Stomach smooth muscle (tissue), 2 donors: Measurements from ENCODE around the gene TREX2.

Experiments
- H3K27ac ChIP-seq: one replicate; pipeline ENCODE4 v1.7.0; 2013; ENCODE audit warnings: mild to moderate bottlenecking, low read length, inconsistent platforms
- H3K27me3 ChIP-seq, 2 donors: one replicate each; pipeline ENCODE4 v1.7.0; 2013; ENCODE audit warnings: low read length in 2 of 2; ENCODE audit not compliant: insufficient read depth in 2 of 2, control insufficient read depth in 1 of 2
- H3K36me3 ChIP-seq, 2 donors: one replicate each; pipeline ENCODE4 v1.7.0; 2013; ENCODE audit warnings: low read length in 2 of 2; ENCODE audit not compliant: control insufficient read depth in 2 of 2, insufficient read depth in 2 of 2
- H3K4me1 ChIP-seq: one replicate; pipeline ENCODE4 v1.7.0; 2013; ENCODE audit warnings: low read length; ENCODE audit not compliant: control insufficient read depth, insufficient read depth
- H3K4me3 ChIP-seq, 2 donors: one replicate each; pipeline ENCODE4 v1.7.0; 2013; ENCODE audit warnings: low read length in 2 of 2
- H3K9ac ChIP-seq, 2 donors: one replicate each; pipeline ENCODE4 v1.7.0; 2013; ENCODE audit warnings: low read length in 2 of 2, mild to moderate bottlenecking in 1 of 2
- H3K9me3 ChIP-seq, 2 donors: one replicate each; pipeline ENCODE4 v1.7.0; 2013; ENCODE audit warnings: low read length in 2 of 2; ENCODE audit not compliant: control insufficient read depth in 2 of 2
- donor health status: healthy.
- donor health status: Pancreatic carcinoma.

Gene TREX2

GRCh38 chrX:153488231-153488914 is 42.5 kb upstream of the TREX2 start:
- H3K27ac ChIP-seq, result no peak overlapping the region
- H3K9me3 ChIP-seq, result no peaks in the 10 kb centered on the region
- H3K4me3 ChIP-seq, result no peak overlapping the region
- H3K36me3 ChIP-seq, result no peaks in the 10 kb centered on the region
- peaks cover 4% of the 10 kb centered on the region for H3K4me1 ChIP-seq
- no peak overlapping the region for H3K9ac ChIP-seq
- H3K27me3 ChIP-seq, result peaks cover 0 to 5% of the 10 kb centered on the region in 2 donors

GRCh38 chrX:153487590-153488071 is 41.8 kb upstream of the TREX2 start:
- Histone ChIP-seq H3K27ac (no peak overlapping the region), H3K27me3 (peaks cover 0 to 6% of the 10 kb centered on the region in 2 donors), H3K4me1 (peaks cover 4% of the 10 kb centered on the region), H3K4me3 (no peak overlapping the region), H3K36me3 (no peaks in the 10 kb centered on the region), H3K9ac (no peak overlapping the region), H3K9me3 (no peaks in the 10 kb centered on the region)

- Histone ChIP-seq H3K27me3 (peaks cover 0 to 6% of the 10 kb centered on the region in 2 donors), H3K36me3 (no peaks in the 10 kb centered on the region), H3K9me3 (no peaks in the 10 kb centered on the region), H3K9ac (no peak overlapping the region), H3K27ac (no peak overlapping the region), H3K4me1 (peaks cover 4% of the 10 kb centered on the region), H3K4me3 (no peak overlapping the region)
Observed at GRCh38 chrX:153486171-153486570, 40.3 kb upstream of the TREX2 start.

GRCh38 chrX:153485396-153486080 is 39.7 kb upstream of the TREX2 start:
- Histone ChIP-seq H3K36me3 (no peaks in the 10 kb centered on the region), H3K4me3 (no peak overlapping the region), H3K4me1 (peaks cover 4% of the 10 kb centered on the region), H3K27ac (no peak overlapping the region), H3K9me3 (no peaks in the 10 kb centered on the region), H3K27me3 (peaks cover 0 to 5% of the 10 kb centered on the region in 2 donors), H3K9ac (no peak overlapping the region)

- H3K27ac ChIP-seq, result no peak overlapping the region
Observed at GRCh38 chrX:153482376-153483015, 36.6 kb upstream of the TREX2 start.

GRCh38 chrX:153481043-153481442 is 35.2 kb upstream of the TREX2 start:
- no peaks in the 10 kb centered on the region for H3K9me3 ChIP-seq
- H3K36me3 ChIP-seq, result no peaks in the 10 kb centered on the region
- peaks cover 7% of the 10 kb centered on the region for H3K4me1 ChIP-seq
- H3K27me3 ChIP-seq, result peaks cover 0 to 5% of the 10 kb centered on the region in 2 donors
- no peak overlapping the region for H3K4me3 ChIP-seq
- H3K27ac ChIP-seq, result no peak overlapping the region
- no peak overlapping the region for H3K9ac ChIP-seq

More at GRCh38 chrX:153482376-153483015, 36.6 kb upstream of the TREX2 start:
- H3K4me1 ChIP-seq, result peaks cover 2% of the 10 kb centered on the region
- peaks cover 0 to 2% of the 10 kb centered on the region in 2 donors for H3K27me3 ChIP-seq
- no peak overlapping the region for H3K9ac ChIP-seq
- H3K9me3 ChIP-seq, result no peaks in the 10 kb centered on the region
- no peak overlapping the region for H3K4me3 ChIP-seq
- no peaks in the 10 kb centered on the region for H3K36me3 ChIP-seq

- H3K4me1 ChIP-seq, result peaks cover 15% of the 10 kb centered on the region
Observed at GRCh38 chrX:153478746-153479145, 32.9 kb upstream of the TREX2 start.

GRCh38 chrX:153477901-153478300 is 32.0 kb upstream of the TREX2 start:
- peaks cover 0 to 5% of the 10 kb centered on the region in 2 donors for H3K27me3 ChIP-seq
- H3K4me3 ChIP-seq, result no peak overlapping the region
- no peaks in the 10 kb centered on the region for H3K9me3 ChIP-seq
- H3K36me3 ChIP-seq, result no peaks in the 10 kb centered on the region
- H3K4me1 ChIP-seq, result peaks cover 15% of the 10 kb centered on the region
- H3K9ac ChIP-seq, result no peak overlapping the region
- H3K27ac ChIP-seq, result no peak overlapping the region

More at GRCh38 chrX:153478746-153479145, 32.9 kb upstream of the TREX2 start:
- H3K27me3 ChIP-seq, result peaks cover 0 to 5% of the 10 kb centered on the region in 2 donors
- H3K36me3 ChIP-seq, result no peaks in the 10 kb centered on the region
- no peak overlapping the region for H3K9ac ChIP-seq
- H3K9me3 ChIP-seq, result no peaks in the 10 kb centered on the region
- no peak overlapping the region for H3K27ac ChIP-seq
- no peak overlapping the region for H3K4me3 ChIP-seq

GRCh38 chrX:153477364-153477857 is 31.6 kb upstream of the TREX2 start:
- H3K27ac ChIP-seq, result no peak overlapping the region
- H3K4me3 ChIP-seq, result no peak overlapping the region
- no peaks in the 10 kb centered on the region for H3K36me3 ChIP-seq
- H3K27me3 ChIP-seq, result peaks cover 0 to 7% of the 10 kb centered on the region in 2 donors
- peaks cover 15% of the 10 kb centered on the region for H3K4me1 ChIP-seq
- H3K9me3 ChIP-seq, result no peaks in the 10 kb centered on the region
- H3K9ac ChIP-seq, result no peak overlapping the region

GRCh38 chrX:153476666-153477363 is 31.0 kb upstream of the TREX2 start:
- H3K27ac ChIP-seq, result no peak overlapping the region
- no peak overlapping the region for H3K9ac ChIP-seq
- H3K27me3 ChIP-seq, result peaks cover 0 to 7% of the 10 kb centered on the region in 2 donors
- H3K4me3 ChIP-seq, result no peak overlapping the region
- no peaks in the 10 kb centered on the region for H3K9me3 ChIP-seq
- H3K4me1 ChIP-seq, result peaks cover 15% of the 10 kb centered on the region
- no peaks in the 10 kb centered on the region for H3K36me3 ChIP-seq
